Measurements from ENCODE around the gene FIGLA. TPM values are rescaled to one million over a fixed set of nuclear protein-coding genes. Genes with fewer than 3 reads are reported as not detected.
"Not testable (repeated sequence)": the region's sequence is repeated elsewhere in the genome, so short reads cannot be mapped to it uniquely, and the experiment has no call there.

FIGLA gene
- total RNA-seq, 2 experiments from 2014 or later, result not detected

- CTCF ChIA-PET, result interaction anchor here (1.2 kb wide), 1 partner anchor 21 kb away, joined by 3 read pairs; no protein-coding TSS in a partner anchor
- Mint-ChIP-seq H3K9me3 (ENCODE audit: insufficient read depth) (no peaks in the 10 kb centered on the region), H3K36me3 (ENCODE audit: low read depth) (no peaks in the 10 kb centered on the region), H3K4me1 (ENCODE audit: low read depth) (no peaks in the 10 kb centered on the region), H3K27me3 (ENCODE audit: low read depth) (peaks cover 7% of the 10 kb centered on the region), H3K4me3 (no peak overlapping the region), H3K27ac (no peak overlapping the region)
- POLR2A ChIA-PET, result no interaction called here
- ATAC-seq (no peak), DNase-seq (no peak)
Measured at GRCh38 chr2:70806620-70807019, 16.2 kb upstream of the FIGLA start.

- no peak for ATAC-seq
- DNase-seq, result no peak
- peaks cover 7% of the 10 kb centered on the region for H3K27me3 Mint-ChIP-seq (ENCODE audit: low read depth)
- ChIA-PET CTCF (no interaction called here), POLR2A (no interaction called here)
- no peaks in the 10 kb centered on the region for H3K4me1 Mint-ChIP-seq (ENCODE audit: low read depth)
- H3K27ac Mint-ChIP-seq, result no peak overlapping the region
- no peaks in the 10 kb centered on the region for H3K36me3 Mint-ChIP-seq (ENCODE audit: low read depth)
- no peak overlapping the region for H3K4me3 Mint-ChIP-seq
- no peaks in the 10 kb centered on the region for H3K9me3 Mint-ChIP-seq (ENCODE audit: insufficient read depth)
Measured at GRCh38 chr2:70806013-70806412, 15.6 kb upstream of the FIGLA start.

GRCh38 chr2:70801607-70802263 is 11.3 kb upstream of the FIGLA start:
- Mint-ChIP-seq H3K27me3 (ENCODE audit: low read depth) (peaks cover 19% of the 10 kb centered on the region), H3K27ac (no peak overlapping the region), H3K9me3 (ENCODE audit: insufficient read depth) (peaks cover 5% of the 10 kb centered on the region), H3K4me3 (no peak overlapping the region), H3K4me1 (ENCODE audit: low read depth) (no peaks in the 10 kb centered on the region), H3K36me3 (ENCODE audit: low read depth) (no peaks in the 10 kb centered on the region)
- POLR2A ChIA-PET, result no interaction called here
- CTCF ChIA-PET, result no interaction called here
- ATAC-seq (no peak), DNase-seq (no peak)

- Mint-ChIP-seq H3K27ac (no peak overlapping the region), H3K9me3 (ENCODE audit: insufficient read depth) (peaks cover 5% of the 10 kb centered on the region), H3K36me3 (ENCODE audit: low read depth) (no peaks in the 10 kb centered on the region), H3K4me3 (no peak overlapping the region), H3K4me1 (ENCODE audit: low read depth) (no peaks in the 10 kb centered on the region), H3K27me3 (ENCODE audit: low read depth) (peaks cover 20% of the 10 kb centered on the region)
- ATAC-seq, result no peak
- ChIA-PET POLR2A (no interaction called here), CTCF (no interaction called here)
- DNase-seq, result no peak
Measured at GRCh38 chr2:70799706-70800105, 9.3 kb upstream of the FIGLA start.

- H3K36me3 Mint-ChIP-seq (ENCODE audit: low read depth); ATAC-seq; H3K27ac Mint-ChIP-seq; H3K4me1 Mint-ChIP-seq (ENCODE audit: low read depth); CTCF ChIA-PET; DNase-seq; H3K4me3 Mint-ChIP-seq; POLR2A ChIA-PET; H3K9me3 Mint-ChIP-seq (ENCODE audit: insufficient read depth): not testable (repeated sequence)
- peaks cover 23% of the 10 kb centered on the region for H3K27me3 Mint-ChIP-seq (ENCODE audit: low read depth)
Measured at GRCh38 chr2:70797996-70798395, 7.6 kb upstream of the FIGLA start.

- no peaks in the 10 kb centered on the region for H3K4me1 Mint-ChIP-seq (ENCODE audit: low read depth)
- ChIA-PET CTCF (interaction anchor here (1.5 kb wide), 1 partner anchor 73 kb away, joined by 4 read pairs; no protein-coding TSS in a partner anchor), POLR2A (no interaction called here)
- DNase-seq, result no peak
- peaks cover 28% of the 10 kb centered on the region for H3K27me3 Mint-ChIP-seq (ENCODE audit: low read depth)
- no peak for ATAC-seq
- H3K4me3 Mint-ChIP-seq, result no peak overlapping the region
- H3K36me3 Mint-ChIP-seq (ENCODE audit: low read depth), result no peaks in the 10 kb centered on the region
- H3K9me3 Mint-ChIP-seq (ENCODE audit: insufficient read depth), result peaks cover 5% of the 10 kb centered on the region
- no peak overlapping the region for H3K27ac Mint-ChIP-seq
Measured at GRCh38 chr2:70797506-70797905, 7.1 kb upstream of the FIGLA start.

GRCh38 chr2:70796262-70796661 is 5.8 kb upstream of the FIGLA start:
- Mint-ChIP-seq H3K36me3 (ENCODE audit: low read depth) (no peaks in the 10 kb centered on the region), H3K9me3 (ENCODE audit: insufficient read depth) (peaks cover 5% of the 10 kb centered on the region), H3K27me3 (ENCODE audit: low read depth) (peaks cover 36% of the 10 kb centered on the region), H3K27ac (no peak overlapping the region), H3K4me1 (ENCODE audit: low read depth) (no peaks in the 10 kb centered on the region), H3K4me3 (no peak overlapping the region)
- DNase-seq, result no peak
- POLR2A ChIA-PET, result no interaction called here
- CTCF ChIA-PET, result interaction anchor here (1.2 to 1.5 kb wide), 2 partner anchors 9 to 74 kb away, joined by 4 to 5 read pairs; no protein-coding TSS in a partner anchor
- ATAC-seq, result no peak

GRCh38 chr2:70795164-70795995 is 4.9 kb upstream of the FIGLA start:
- H3K27me3 Mint-ChIP-seq (ENCODE audit: low read depth), result peaks cover 41% of the 10 kb centered on the region
- H3K4me1 Mint-ChIP-seq (ENCODE audit: low read depth), result no peaks in the 10 kb centered on the region
- no peak for ATAC-seq
- ChIA-PET CTCF (no interaction called here), POLR2A (no interaction called here)
- H3K36me3 Mint-ChIP-seq (ENCODE audit: low read depth), result no peaks in the 10 kb centered on the region
- no peak for DNase-seq
- H3K9me3 Mint-ChIP-seq (ENCODE audit: insufficient read depth), result peaks cover 5% of the 10 kb centered on the region
- H3K27ac Mint-ChIP-seq, result no peak overlapping the region
- no peak overlapping the region for H3K4me3 Mint-ChIP-seq

- Mint-ChIP-seq H3K27ac (no peak overlapping the region), H3K36me3 (ENCODE audit: low read depth) (no peaks in the 10 kb centered on the region), H3K4me3 (no peak overlapping the region), H3K4me1 (ENCODE audit: low read depth) (peaks cover 5% of the 10 kb centered on the region), H3K9me3 (ENCODE audit: insufficient read depth) (no peaks in the 10 kb centered on the region), H3K27me3 (ENCODE audit: low read depth) (peaks cover 39% of the 10 kb centered on the region)
- ChIA-PET CTCF (interaction anchor here (0.9 to 1.7 kb wide), 4 partner anchors 69 to 173 kb away, joined by 3 to 6 read pairs (median 6); no protein-coding TSS in a partner anchor), POLR2A (no interaction called here)
- DNase-seq (no peak), ATAC-seq (no peak)
Measured at GRCh38 chr2:70793450-70793849, 3.0 kb upstream of the FIGLA start.

- no peak overlapping the region for H3K27ac Mint-ChIP-seq
- ChIA-PET CTCF (interaction anchor here (0.6 to 4.9 kb wide), 30 partner anchors 13 to 486 kb away, joined by 3 to 31 read pairs (median 4); partner anchors contain the start of gene ADD2), POLR2A (interaction anchor here (0.6 kb wide), 1 partner anchor 52 kb away, joined by 3 read pairs; no protein-coding TSS in a partner anchor)
- peak overlapping the region; percentile 65 for H3K4me3 Mint-ChIP-seq
- peak; percentile 79 for DNase-seq
- ATAC-seq, result peak; percentile 91
- H3K27me3 Mint-ChIP-seq (ENCODE audit: low read depth), result peaks cover 50% of the 10 kb centered on the region
- no peaks in the 10 kb centered on the region for H3K36me3 Mint-ChIP-seq (ENCODE audit: low read depth)
- peaks cover 5% of the 10 kb centered on the region for H3K4me1 Mint-ChIP-seq (ENCODE audit: low read depth)
- H3K9me3 Mint-ChIP-seq (ENCODE audit: insufficient read depth), result no peaks in the 10 kb centered on the region
Measured at GRCh38 chr2:70789304-70790135, 923 bp downstream of the FIGLA start.

GRCh38 chr2:70785137-70785911 is 5.1 kb downstream of the FIGLA start:
- H3K27me3 Mint-ChIP-seq (ENCODE audit: low read depth), result peaks cover 31% of the 10 kb centered on the region
- CTCF ChIA-PET, result interaction anchor here (0.7 to 2.2 kb wide), 14 partner anchors 9 to 481 kb away, joined by 3 to 31 read pairs (median 4); partner anchors contain the start of gene ADD2
- H3K9me3 Mint-ChIP-seq (ENCODE audit: insufficient read depth), result no peaks in the 10 kb centered on the region
- POLR2A ChIA-PET, result no interaction called here
- H3K4me1 Mint-ChIP-seq (ENCODE audit: low read depth), result peaks cover 5% of the 10 kb centered on the region
- peak; percentile 60 for DNase-seq
- H3K36me3 Mint-ChIP-seq (ENCODE audit: low read depth), result no peaks in the 10 kb centered on the region
- H3K27ac Mint-ChIP-seq, result no peak overlapping the region
- H3K4me3 Mint-ChIP-seq, result no peak overlapping the region
- no peak for ATAC-seq

All from activated CD8-positive, alpha-beta T cell treated with anti-CD3 and anti-CD28 coated beads, Interleukin-2, amount 10 ng/mL, durations not matched to agents 7 days and 5 days (primary cell).